ENCODE measurements around the gene BCKDK. TPM values are rescaled to one million over a fixed set of nuclear protein-coding genes. Genes with fewer than 3 reads are reported as not detected.
A peak's percentile ranks its signal among the peaks of the same experiment; 100 is the strongest.

BCKDK gene
- total and polyA plus RNA-seq, 2 of the 8 experiments (the other 6 are each of a cell fraction or from before 2014, with no cell fraction given) = 49.6 to 77.1 TPM

- no peak overlapping the region for H4K91ac ChIP-seq (replicated peaks; ENCODE audit: insufficient read length, low read length)
- FAIRE-seq (no peak), DNase-seq (ENCODE audit: low read depth in 1 of 2, low spot score in 2 of 2) (peak in 1 of 2 experiments; percentile 52)
- no peak overlapping the region for H4K5ac ChIP-seq (ENCODE audit: insufficient read length, low read depth, low read length)
- H3K79me2 ChIP-seq (ENCODE audit: control insufficient read depth in 1 of 2, insufficient read depth in 2 of 2, low read length in 2 of 2) = no peaks in the 10 kb centered on the region
- WGBS, 2 experiments (ENCODE audit: extremely low coverage in 1 of 2, insufficient coverage in 1 of 2, insufficient read length in 1 of 2, insufficient replicate concordance in 2 of 2, low coverage in 1 of 2, low lambda C conversion rate in 2 of 2, missing lambda C conversion rate in 1 of 2) = 93% methylated on average over 8 of the region's 8 CpGs; no CpG with 5 or more reads in 1 of the 2 experiments
- H4K20me1 ChIP-seq (replicated peaks in 1 of 2; ENCODE audit: control insufficient read depth in 1 of 2, insufficient read depth in 2 of 2, low read length in 2 of 2) = no peaks in the 10 kb centered on the region
- 0 out of 2 replicates have a peak overlapping the region, but pooled peaks have one; percentile 88 for H2BK15ac ChIP-seq (ENCODE audit: low read length)
- H3K27ac ChIP-seq (ENCODE audit: low read depth, low read length) = no peak overlapping the region
- ChIA-PET POLR2A (ENCODE audit: partially characterized antibody) (interaction anchor here (0.6 to 34.9 kb wide), 8 partner anchors 23 to 196 kb away, joined by 3 to 713 read pairs (median 5); partner anchors contain the start of genes BCKDK, FUS, KAT8 and PRSS8), CTCF (ENCODE audit: partially characterized antibody) (interaction anchor here (0.8 to 8.1 kb wide), 14 partner anchors 9 to 554 kb away, joined by 3 to 56 read pairs (median 4); partner anchors contain the start of genes HSD3B7, PRSS53, PRSS8 and PYDC1)
- H3K18ac ChIP-seq (ENCODE audit: extremely low read depth, low read length) = no peak overlapping the region
- peaks cover 0 to 21% (median 19%) of the 10 kb centered on the region in 4 experiments; a peak in 6 of 7 replicates for H3K4me1 ChIP-seq (replicated peaks in 1 of 4; ENCODE audit: control insufficient read depth in 3 of 4, insufficient read depth in 4 of 4, low read length in 3 of 4)
- H2BK20ac ChIP-seq (ENCODE audit: low read length) = no peak overlapping the region
- no peak overlapping the region; the same call in 1 of the 2 replicates for H2BK12ac ChIP-seq (ENCODE audit: low read depth, low read length)
- no peak overlapping the region for H2BK5ac ChIP-seq (ENCODE audit: low read depth, low read length)
- no peak overlapping the region for H3K4me3 ChIP-seq (ENCODE audit: extremely low read depth in 1 of 4, insufficient read depth in 2 of 4, low read depth in 3 of 4, low read length in 4 of 4)
- H3K9me3 ChIP-seq (ENCODE audit: insufficient read depth in 2 of 2, low read depth in 1 of 2, low read length in 1 of 2) = no peaks in the 10 kb centered on the region
- no peak overlapping the region for H3K4ac ChIP-seq (replicated peaks; ENCODE audit: insufficient read length, low read depth, low read length)
- H3K4me2 ChIP-seq (ENCODE audit: insufficient read depth in 1 of 2, low read depth in 2 of 2, low read length in 2 of 2) = no peak overlapping the region
- no peak overlapping the region for H2AK5ac ChIP-seq (ENCODE audit: low read depth, low read length)
- no peak overlapping the region for H2AFZ ChIP-seq (ENCODE audit: low read length)
- no peak overlapping the region for H3K23ac ChIP-seq (ENCODE audit: insufficient read length)
- peak in 2 of 3 experiments; percentile 1 to 35; a peak in 2 of 4 replicates for TF ChIP-seq CTCF (IDR thresholded peaks at IDR 0.05; ENCODE audit: control extremely low read depth in 1 of 3, insufficient read depth in 1 of 3, low read depth in 1 of 3, low read length in 3 of 3)
- no peak for TF ChIP-seq SP2 (IDR thresholded peaks at IDR 0.05; ENCODE audit: low read length)
- TF ChIP-seq POLR2AphosphoS5 (IDR thresholded peaks at IDR 0.05; ENCODE audit: low read depth, low read length) = no peak
- no peak for TF ChIP-seq GABPA (IDR thresholded peaks at IDR 0.05; ENCODE audit: borderline replicate concordance, insufficient read depth, low read length)
- peaks cover 1 to 23% (median 15%) of the 10 kb centered on the region in 4 experiments for H3K27me3 ChIP-seq (replicated peaks in 1 of 4; ENCODE audit: control insufficient read depth in 3 of 4, extremely low read depth in 1 of 4, insufficient read depth in 3 of 4, low read length in 3 of 4)
- H3K14ac ChIP-seq (ENCODE audit: insufficient read length) = no peak overlapping the region
- no peaks in the 10 kb centered on the region for H3K36me3 ChIP-seq (ENCODE audit: control insufficient read depth in 2 of 4, insufficient read depth in 4 of 4, low read length in 3 of 4)
- H4K8ac ChIP-seq (ENCODE audit: extremely low read depth, insufficient read depth, low read length) = no peak overlapping the region
- H3K9ac ChIP-seq (replicated peaks in 1 of 4; ENCODE audit: extremely low read depth in 1 of 4, low read depth in 3 of 4, low read length in 3 of 4) = no peak overlapping the region
- no peak overlapping the region for H2BK120ac ChIP-seq (replicated peaks; ENCODE audit: low read depth, low read length)
- H3K23me2 ChIP-seq (ENCODE audit: low read depth, low read length) = peaks cover 11% of the 10 kb centered on the region; the same call in 1 of the 2 replicates
- no peak overlapping the region for H3K56ac ChIP-seq (replicated peaks; ENCODE audit: insufficient read length, low read depth, low read length)
- H3K79me1 ChIP-seq (ENCODE audit: low read depth, low read length) = no peaks in the 10 kb centered on the region
These were observed 35.5 kb downstream of the BCKDK start for GRCh38 chr16:31143694-31144148.
